ENCODE data around the gene VANGL2. TPM values are rescaled to one million over a fixed set of nuclear protein-coding genes. Genes with fewer than 3 reads are reported as not detected.

VANGL2 gene
- total RNA-seq, 1 experiment from 2014 or later, result under 0.01 TPM

DNA sequence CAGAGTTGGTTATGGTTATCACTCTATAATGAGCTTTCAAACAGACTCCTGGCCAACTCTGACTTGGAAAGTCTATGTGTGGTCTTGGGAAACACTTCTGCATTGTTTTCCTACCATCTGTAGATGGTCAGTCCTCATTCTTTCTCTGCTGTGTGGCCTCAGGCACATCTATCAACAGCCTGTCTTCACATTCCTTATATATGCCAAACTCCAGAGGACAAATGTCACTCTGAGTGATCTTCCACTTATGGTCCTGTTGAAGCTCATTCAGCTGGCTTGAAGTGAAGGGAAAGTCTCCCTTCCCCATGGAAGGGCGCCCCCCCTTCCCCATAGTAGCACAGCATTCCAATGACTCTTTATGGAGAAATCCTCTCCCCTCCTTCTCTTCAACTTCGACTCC lies 58.7 kb downstream of the VANGL2 start:
- no peak for DNase-seq (ENCODE audit: low read depth)

DNA sequence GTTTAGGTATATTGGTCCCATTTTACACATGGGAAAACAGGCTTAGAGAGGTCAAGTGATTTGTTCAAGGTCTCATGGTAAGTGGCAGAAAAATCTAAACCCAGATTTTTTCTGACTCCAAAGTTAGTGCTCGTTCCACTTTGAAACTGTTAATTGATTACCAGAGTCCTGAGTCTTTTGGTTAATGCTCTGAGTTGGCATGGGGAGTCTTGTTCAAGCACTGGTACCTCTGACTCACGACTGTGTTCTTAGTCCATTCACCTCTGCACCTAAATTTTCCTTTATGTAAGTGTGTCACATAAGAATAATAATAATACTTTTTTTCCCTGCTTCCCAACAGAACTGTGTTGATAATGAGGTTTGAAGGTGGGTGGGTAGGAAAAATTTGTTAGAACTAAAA lies 59.3 kb downstream of the VANGL2 start:
- no peak for DNase-seq (ENCODE audit: low read depth)

DNA sequence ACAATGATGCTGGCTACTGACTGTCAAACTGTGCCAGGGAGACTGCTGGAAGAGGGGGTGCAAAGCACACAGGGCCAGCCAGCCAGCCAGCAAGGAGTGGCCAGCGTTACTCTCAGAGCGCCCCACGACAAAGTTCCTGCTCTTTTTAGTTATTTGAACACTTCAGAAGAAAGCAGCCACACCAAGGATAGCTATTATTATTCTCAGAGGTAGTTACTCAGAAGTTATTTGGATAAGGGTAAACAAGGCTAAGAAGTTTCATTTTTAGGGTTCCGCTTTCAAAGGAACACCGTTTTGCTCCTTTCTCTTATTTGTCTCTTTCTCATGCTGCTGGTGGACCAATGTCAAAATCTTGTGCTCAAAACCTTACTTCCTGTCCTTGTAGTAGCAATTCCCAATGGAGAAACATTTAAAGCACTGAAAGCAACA lies 59.9 kb downstream of the VANGL2 start:
- DNase-seq (ENCODE audit: low read depth), result no peak

DNA sequence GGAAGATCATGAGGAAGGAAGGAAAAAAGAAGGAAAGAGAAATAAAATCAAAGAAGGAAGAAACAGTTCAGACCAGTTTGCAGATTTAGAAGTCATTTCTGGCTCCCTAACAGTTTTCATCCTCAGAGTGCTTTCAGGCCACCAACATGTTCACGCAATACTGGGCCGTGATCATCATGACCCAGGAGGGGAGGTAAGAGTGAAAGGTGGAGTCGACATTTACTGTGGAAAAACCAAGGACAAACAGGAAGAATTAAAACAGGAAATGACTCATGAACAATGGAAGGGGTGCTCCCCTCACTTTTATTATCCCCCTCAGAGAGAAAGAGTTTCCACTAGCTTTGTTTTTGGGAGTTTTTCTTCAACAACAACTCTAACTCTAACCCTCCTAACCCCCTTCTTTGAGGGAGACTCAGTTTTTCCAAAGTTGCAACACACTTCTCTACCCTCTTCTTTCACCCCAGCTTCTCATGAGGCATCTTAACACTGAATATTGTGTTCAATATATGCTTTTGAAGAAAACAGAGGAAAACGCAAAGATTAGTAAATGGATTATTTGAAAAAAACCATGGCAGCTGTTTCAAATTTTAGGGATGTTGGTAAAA lies 60.4 kb downstream of the VANGL2 start:
- no peak for DNase-seq (ENCODE audit: low read depth)

DNA sequence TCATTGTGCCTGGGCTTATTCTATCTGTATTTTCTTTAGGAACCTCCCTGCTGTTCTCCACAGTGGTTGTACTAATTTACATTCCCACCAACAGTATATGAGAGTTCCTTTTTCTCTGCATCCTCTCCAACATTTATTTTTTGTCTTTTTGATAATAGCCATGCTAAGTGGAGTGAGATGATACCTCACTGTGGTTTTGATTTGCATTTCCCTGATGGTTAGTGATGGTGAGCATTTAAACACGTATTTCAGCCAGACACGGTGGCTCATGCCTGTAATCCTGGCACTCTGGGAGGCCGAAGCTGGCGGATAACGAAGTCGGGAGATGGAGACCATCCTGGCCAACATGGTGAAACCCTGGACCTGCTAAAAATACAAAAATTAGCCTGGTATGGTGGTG lies 64.8 kb downstream of the VANGL2 start:
- no peak for DNase-seq (ENCODE audit: low read depth)

DNA sequence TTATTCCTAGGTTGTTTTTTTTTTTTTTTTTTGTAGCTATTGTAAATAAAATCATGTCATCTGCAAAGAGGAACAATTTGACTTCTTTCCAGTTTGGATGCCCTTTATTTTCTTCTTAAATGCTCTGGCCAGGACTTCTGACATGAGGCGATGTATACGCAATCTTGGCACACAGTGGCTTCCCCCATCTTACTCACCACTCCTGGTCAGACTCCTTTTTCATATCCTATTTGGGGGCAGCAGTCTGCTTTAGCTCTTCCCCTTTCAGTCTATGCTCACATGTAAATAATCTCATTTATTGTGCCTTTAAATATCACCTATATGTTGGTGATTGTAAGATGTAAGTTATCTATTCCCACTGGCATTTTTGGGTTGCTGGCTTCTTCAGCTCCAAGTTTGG lies 66.6 kb downstream of the VANGL2 start:
- no peak for DNase-seq (ENCODE audit: low read depth)

DNA sequence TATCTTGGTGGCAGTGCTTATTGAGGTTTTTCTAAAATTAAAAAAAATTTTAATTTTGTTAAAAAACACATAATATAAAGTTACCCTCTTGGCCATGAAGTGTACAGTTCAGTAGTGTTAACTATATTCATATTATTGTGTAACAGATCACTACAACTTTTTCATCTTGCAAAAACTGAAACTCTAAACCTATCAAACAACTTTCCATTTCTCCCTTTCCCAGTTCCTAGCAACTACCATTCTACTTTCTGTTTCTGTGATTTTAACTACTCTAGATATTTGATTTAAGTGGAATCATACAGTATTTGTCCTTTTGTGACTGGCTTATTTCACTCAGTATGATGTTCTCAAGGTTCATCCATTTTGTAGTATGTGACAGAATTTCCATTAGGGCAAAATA lies 67.2 kb downstream of the VANGL2 start:
- no peak for DNase-seq (ENCODE audit: low read depth)

DNA sequence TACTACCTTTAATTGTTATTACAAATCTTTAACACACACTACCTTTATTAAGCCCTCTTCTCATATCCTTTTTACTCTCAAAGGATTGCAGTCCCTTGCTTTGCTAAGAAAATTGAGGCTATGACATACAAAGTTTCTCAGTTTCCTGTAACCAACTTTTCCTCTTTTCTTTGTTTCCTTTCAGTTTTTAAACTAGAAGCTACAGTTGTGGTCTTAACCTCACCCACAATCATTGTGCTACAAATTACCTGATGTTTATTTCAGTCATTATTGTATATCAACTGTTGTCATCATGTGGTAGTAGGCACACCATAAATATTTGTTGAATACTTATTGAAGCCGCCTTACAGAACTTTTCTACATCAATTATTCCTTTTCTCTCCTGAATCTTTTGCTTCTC lies 70.9 kb downstream of the VANGL2 start:
- DNase-seq (ENCODE audit: low read depth), result no peak

DNA sequence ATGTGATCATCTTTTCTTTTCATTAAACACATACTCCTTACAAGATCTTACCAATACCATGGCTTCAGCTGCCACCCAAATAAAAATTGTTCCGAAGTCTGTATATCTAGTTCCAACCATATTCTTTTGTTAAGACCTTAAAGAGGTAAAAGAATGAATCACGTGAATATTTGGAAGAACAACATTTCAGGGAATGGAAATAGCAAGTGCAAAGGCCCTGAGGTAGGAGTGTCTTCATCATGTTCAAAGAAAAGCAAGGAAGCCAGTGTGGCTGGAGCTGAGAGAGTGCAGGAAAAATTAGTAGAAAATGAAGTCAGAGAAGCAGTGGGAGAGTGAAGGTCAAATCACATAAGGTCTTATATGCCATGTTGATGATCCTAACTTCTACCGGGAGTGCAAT lies 71.7 kb downstream of the VANGL2 start:
- DNase-seq (ENCODE audit: low read depth), result no peak

DNA sequence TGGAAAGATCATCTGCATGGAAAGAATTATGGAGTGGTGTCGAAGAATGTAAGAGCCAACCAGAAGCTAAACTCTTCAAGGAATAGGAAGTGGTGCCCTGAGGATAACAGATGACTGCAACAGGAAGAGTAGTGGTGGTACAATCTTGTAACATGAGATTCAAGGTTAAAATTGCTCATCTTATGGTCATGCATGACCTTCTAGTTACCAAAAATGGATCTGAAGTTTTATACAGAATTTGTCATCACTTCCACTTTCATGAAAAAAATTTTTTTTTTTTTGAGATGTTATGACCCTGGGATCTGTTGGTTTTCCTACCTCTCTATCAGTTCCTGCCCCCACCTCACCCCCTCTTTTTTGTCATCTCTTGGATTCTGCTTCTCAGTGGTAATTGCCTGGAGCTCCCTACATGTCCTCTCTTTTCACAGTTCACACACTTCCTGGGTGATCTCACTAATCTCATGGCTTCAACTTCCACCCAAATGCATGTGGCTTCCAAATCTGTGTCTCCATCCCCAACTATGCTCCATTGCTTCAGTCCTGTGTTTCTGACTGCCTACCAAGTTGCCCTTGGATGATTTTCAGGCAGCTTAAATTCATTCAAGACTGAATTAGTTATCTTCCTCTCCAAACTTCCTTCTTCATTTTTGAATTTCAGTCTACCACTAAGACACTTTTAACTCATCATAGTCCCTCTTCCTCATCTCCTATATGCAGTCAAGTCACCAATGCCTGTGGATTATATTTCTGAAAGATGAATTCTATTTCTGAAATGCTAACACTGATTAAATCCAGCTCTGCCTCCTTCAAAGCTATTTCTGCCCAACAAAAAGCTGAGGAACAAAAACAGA lies 74.3 kb downstream of the VANGL2 start:
- peak; percentile 7 for DNase-seq (ENCODE audit: low read depth)

Other genes starting within 250 kb of the VANGL2 start
- not detected in 2 replicates for gene ATP1A4, start 249.0 kb upstream of the VANGL2 start, total RNA-seq (2014; rRNA removed)
- gene CASQ1, start 210.0 kb upstream of the VANGL2 start, total RNA-seq (2014; rRNA removed), result not detected in 2 replicates
- 150 and 200 TPM in 2 replicates for gene PEA15, start 195.2 kb upstream of the VANGL2 start, total RNA-seq (2014; rRNA removed)
- gene DCAF8, start 138.0 kb upstream of the VANGL2 start, total RNA-seq (2014; rRNA removed), result 73.1 and 76.4 TPM in 2 replicates
- gene PEX19, start 115.4 kb upstream of the VANGL2 start, total RNA-seq (2014; rRNA removed), result 81.8 and 83.7 TPM in 2 replicates
- gene COPA, start 57.3 kb upstream of the VANGL2 start, total RNA-seq (2014; rRNA removed), result 130 and 149 TPM in 2 replicates
- 82.5 and 95.6 TPM in 2 replicates for gene NCSTN, start 57.2 kb upstream of the VANGL2 start, total RNA-seq (2014; rRNA removed)
- gene NHLH1, start 33.5 kb upstream of the VANGL2 start, total RNA-seq (2014; rRNA removed), result 0.13 TPM in 1 of 2 replicates, not detected in the other
- gene SLAMF6, start 122.7 kb downstream of the VANGL2 start, total RNA-seq (2014; rRNA removed), result not detected in 2 replicates
- not detected in 2 replicates for gene CD84, start 178.9 kb downstream of the VANGL2 start, total RNA-seq (2014; rRNA removed)
- 0.38 TPM in 1 of 2 replicates, not detected in the other for gene SLAMF1, start 246.5 kb downstream of the VANGL2 start, total RNA-seq (2014; rRNA removed)

All from LHCN-M2 (cell line).